ENCODE measurements around the gene KDM5C. TPM values are rescaled to one million over a fixed set of nuclear protein-coding genes. Genes with fewer than 3 reads are reported as not detected.

KDM5C gene
- total RNA-seq, 1 experiment from 2014 or later, result 98.7 TPM

GRCh38 chrX:53193093-53193492, 31.9 kb downstream of the KDM5C start:
- Histone ChIP-seq H3K9me3 (ENCODE audit: control insufficient read depth, low read depth, low read length) (no peaks in the 10 kb centered on the region), H4K20me1 (ENCODE audit: control insufficient read depth, insufficient read depth, insufficient read length) (no peaks in the 10 kb centered on the region), H3K23ac (ENCODE audit: insufficient read length, low read depth, low read length) (no peak overlapping the region), H3K27ac (ENCODE audit: insufficient read length, low read depth, low read length) (no peak overlapping the region), H3K18ac (ENCODE audit: insufficient read length, low read depth, low read length) (no peak overlapping the region), H2AK5ac (ENCODE audit: insufficient read length, low read length) (no peak overlapping the region), H2AFZ (ENCODE audit: low read length) (no peak overlapping the region), H2BK5ac (ENCODE audit: insufficient read length, low read length) (no peak overlapping the region), H3K4me2 (ENCODE audit: insufficient read depth, insufficient read length, low read length) (no peak overlapping the region), H3K23me2 (ENCODE audit: insufficient read length, low read depth, low read length, poor library complexity, severe bottlenecking) (no peaks in the 10 kb centered on the region), H4K91ac (ENCODE audit: insufficient read length, low read depth, low read length) (no peak overlapping the region), H3K4ac (ENCODE audit: low read depth, low read length) (no peak overlapping the region), H4K5ac (ENCODE audit: insufficient read length, low read depth, low read length) (no peak overlapping the region), H3K79me2 (ENCODE audit: insufficient read depth, low read length) (no peaks in the 10 kb centered on the region), H2BK15ac (ENCODE audit: low read depth, low read length) (no peak overlapping the region), H3K9ac (ENCODE audit: extremely low read depth, insufficient read length, low read length) (no peak overlapping the region), H2BK12ac (ENCODE audit: insufficient read length, low read depth, low read length) (no peak overlapping the region), H3T11ph (ENCODE audit: low read length) (no peak overlapping the region), H3K56ac (ENCODE audit: insufficient read length, low read depth, low read length) (no peak overlapping the region), H2BK20ac (ENCODE audit: low read depth, low read length, poor library complexity, severe bottlenecking) (no peak overlapping the region), H3K27me3 (ENCODE audit: insufficient read depth, low read length) (no peaks in the 10 kb centered on the region), H3K4me1 (ENCODE audit: insufficient read depth, low read length) (no peaks in the 10 kb centered on the region), H4K8ac (replicated peaks; ENCODE audit: insufficient read length, low read depth, low read length) (no peak overlapping the region), H2BK120ac (ENCODE audit: low read depth, low read length, poor library complexity, severe bottlenecking) (no peak overlapping the region), H3K14ac (ENCODE audit: insufficient read depth, low read length) (no peak overlapping the region), H3K79me1 (ENCODE audit: insufficient read depth, low read depth, low read length, poor library complexity, severe bottlenecking) (no peaks in the 10 kb centered on the region)
- no peak overlapping the region for H3K27ac Mint-ChIP-seq
- no peak overlapping the region for H3K4me3 Mint-ChIP-seq
- peaks cover 2% of the 10 kb centered on the region; the same call in 1 of the 2 replicates for H3K27me3 Mint-ChIP-seq (ENCODE audit: low read depth)
- no peaks in the 10 kb centered on the region for H3K4me1 Mint-ChIP-seq
- no peak for DNase-seq
- peaks cover 47 to 57% (median 49%) of the 10 kb centered on the region in 3 experiments for H3K36me3 Mint-ChIP-seq (ENCODE audit: insufficient read depth in 1 of 3, low read depth in 3 of 3)
- peaks cover 22 to 69% of the 10 kb centered on the region in 2 experiments for H3K9me3 Mint-ChIP-seq
- WGBS (ENCODE audit: extremely low coverage, insufficient read length, low lambda C conversion rate), result no CpG with 5 or more reads among the region's 16 CpGs
- TF ChIP-seq CTCF (conservative IDR thresholded peaks at IDR 0.05), result no peak
